ENCODE data around the gene RFWD3.

RFWD3 gene

GRCh38 chr16:74582970-74583369 is 83.7 kb downstream of the RFWD3 start:
- TF ChIP-seq CTCF (conservative IDR thresholded peaks at IDR 0.05; ENCODE audit: low read depth, low read length) = no peak
- no peak for DNase-seq (ENCODE audit: low read depth)
- no peak overlapping the region for H3K4me3 ChIP-seq (ENCODE audit: low read length)

GRCh38 chr16:74580833-74581232 is 85.8 kb downstream of the RFWD3 start:
- DNase-seq (ENCODE audit: low read depth) = no peak
- no peak for TF ChIP-seq CTCF (conservative IDR thresholded peaks at IDR 0.05; ENCODE audit: low read depth, low read length)
- no peak overlapping the region for H3K4me3 ChIP-seq (ENCODE audit: low read length)

- H3K4me3 ChIP-seq (ENCODE audit: low read length) = no peak overlapping the region
- DNase-seq (ENCODE audit: low read depth) = no peak
- TF ChIP-seq CTCF (conservative IDR thresholded peaks at IDR 0.05; ENCODE audit: low read depth, low read length) = no peak
These were observed 87.8 kb downstream of the RFWD3 start for GRCh38 chr16:74578838-74579237.

GRCh38 chr16:74578433-74578832 is 88.2 kb downstream of the RFWD3 start:
- no peak for DNase-seq (ENCODE audit: low read depth)
- H3K4me3 ChIP-seq (ENCODE audit: low read length) = no peak overlapping the region
- TF ChIP-seq CTCF (conservative IDR thresholded peaks at IDR 0.05; ENCODE audit: low read depth, low read length) = no peak

GRCh38 chr16:74577882-74578366 is 88.8 kb downstream of the RFWD3 start:
- no peak overlapping the region for H3K4me3 ChIP-seq (ENCODE audit: low read length)
- no peak for TF ChIP-seq CTCF (conservative IDR thresholded peaks at IDR 0.05; ENCODE audit: low read depth, low read length)
- DNase-seq (ENCODE audit: low read depth) = no peak

GRCh38 chr16:74575807-74576643 is 90.7 kb downstream of the RFWD3 start:
- no peak overlapping the region for H3K4me3 ChIP-seq (ENCODE audit: low read length)
- no peak for DNase-seq (ENCODE audit: low read depth)
- no peak for TF ChIP-seq CTCF (conservative IDR thresholded peaks at IDR 0.05; ENCODE audit: low read depth, low read length)

Measured in retinal pigment epithelial cell (primary cell).